ENCODE results near the gene WT1.

The WT1 gene

DNA sequence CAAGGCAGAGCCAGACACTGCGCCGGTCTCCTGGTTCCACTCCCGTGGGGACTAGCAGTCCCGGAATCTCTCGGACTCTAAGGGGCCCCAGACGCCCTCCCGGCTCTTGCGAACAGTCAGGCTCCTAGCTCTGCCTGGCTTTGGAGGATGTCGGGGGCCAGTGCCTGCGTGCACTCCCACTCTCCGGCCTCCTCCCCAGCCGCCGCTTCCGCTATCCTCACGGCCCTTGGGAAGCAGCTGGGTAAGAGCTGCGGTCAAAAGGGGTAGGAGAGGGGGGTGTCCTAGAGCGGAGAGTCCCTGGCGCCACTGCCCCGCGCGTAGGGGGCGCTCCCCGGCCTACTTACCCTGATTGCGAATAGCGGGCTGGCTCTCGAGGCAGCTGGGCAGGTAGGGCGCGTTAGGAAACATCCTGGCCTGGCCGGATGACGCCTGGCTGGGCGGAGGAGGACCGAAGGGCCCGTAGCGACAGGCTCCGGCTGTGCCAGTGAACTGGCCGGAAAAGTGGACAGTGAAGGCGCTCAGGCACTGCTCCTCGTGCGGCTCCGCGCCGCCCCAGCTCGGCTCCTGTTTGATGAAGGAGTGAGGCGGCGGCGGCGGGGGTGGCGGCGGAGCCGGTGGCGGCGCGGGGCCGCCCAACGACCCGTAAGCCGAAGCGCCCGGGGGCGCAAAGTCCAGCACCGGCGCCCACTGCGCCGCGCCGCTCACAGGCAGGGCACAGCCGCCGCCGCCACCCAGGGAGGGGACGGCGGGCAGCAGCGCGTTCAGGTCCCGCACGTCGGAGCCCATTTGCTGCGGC is 785 bp downstream of the WT1 start:
- Histone ChIP-seq H3K9me3 (ENCODE audit: severe bottlenecking) (peaks cover 35% of the 10 kb centered on the region), H3K27me3 (ENCODE audit: insufficient read depth, low read depth, severe bottlenecking) (peaks cover 97% of the 10 kb centered on the region), H3K4me3 (ENCODE audit: low read depth, low read length) (peak overlapping the region; percentile 13; the same call in 1 of the 2 replicates), H3K36me3 (no peaks in the 10 kb centered on the region), H3K27ac (no peak overlapping the region)
- no peak for TF ChIP-seq CTCF (IDR thresholded peaks at IDR 0.05; ENCODE audit: low read depth, low read length)
- no peak for DNase-seq

- no peaks in the 10 kb centered on the region for H3K36me3 ChIP-seq
- H3K27me3 ChIP-seq (ENCODE audit: insufficient read depth, low read depth, severe bottlenecking), result peaks cover 97% of the 10 kb centered on the region
- H3K4me3 ChIP-seq (ENCODE audit: low read depth, low read length), result no peak overlapping the region
- no peak for DNase-seq
- no peak overlapping the region for H3K27ac ChIP-seq
- TF ChIP-seq CTCF (IDR thresholded peaks at IDR 0.05; ENCODE audit: low read depth, low read length), result no peak
- peaks cover 35% of the 10 kb centered on the region for H3K9me3 ChIP-seq (ENCODE audit: severe bottlenecking)
These were observed 1.4 kb downstream of the WT1 start for GRCh38 chr11:32433914-32434355.

GRCh38 chr11:32433101-32433913 is 2.0 kb downstream of the WT1 start:
- Histone ChIP-seq H3K27ac (no peak overlapping the region), H3K36me3 (no peaks in the 10 kb centered on the region), H3K9me3 (ENCODE audit: severe bottlenecking) (peaks cover 36% of the 10 kb centered on the region), H3K27me3 (ENCODE audit: insufficient read depth, low read depth, severe bottlenecking) (peaks cover 97% of the 10 kb centered on the region), H3K4me3 (ENCODE audit: low read depth, low read length) (no peak overlapping the region)
- no peak for DNase-seq
- no peak for TF ChIP-seq CTCF (IDR thresholded peaks at IDR 0.05; ENCODE audit: low read depth, low read length)

- no peak overlapping the region for H3K4me3 ChIP-seq (ENCODE audit: low read depth, low read length)
- peaks cover 97% of the 10 kb centered on the region for H3K27me3 ChIP-seq (ENCODE audit: insufficient read depth, low read depth, severe bottlenecking)
- DNase-seq, result no peak
- peaks cover 39% of the 10 kb centered on the region for H3K9me3 ChIP-seq (ENCODE audit: severe bottlenecking)
- H3K36me3 ChIP-seq, result no peaks in the 10 kb centered on the region
- TF ChIP-seq CTCF (IDR thresholded peaks at IDR 0.05; ENCODE audit: low read depth, low read length), result no peak
- H3K27ac ChIP-seq, result no peak overlapping the region
These were observed 2.8 kb downstream of the WT1 start for GRCh38 chr11:32432565-32432964.

GRCh38 chr11:32430568-32431381 is 4.6 kb downstream of the WT1 start:
- no peak for DNase-seq
- TF ChIP-seq CTCF (IDR thresholded peaks at IDR 0.05; ENCODE audit: low read depth, low read length), result peak; percentile 34
- H3K36me3 ChIP-seq, result no peaks in the 10 kb centered on the region
- no peak overlapping the region for H3K4me3 ChIP-seq (ENCODE audit: low read depth, low read length)
- no peak overlapping the region for H3K27ac ChIP-seq
- H3K27me3 ChIP-seq (ENCODE audit: insufficient read depth, low read depth, severe bottlenecking), result peaks cover 97% of the 10 kb centered on the region
- H3K9me3 ChIP-seq (ENCODE audit: severe bottlenecking), result peaks cover 24% of the 10 kb centered on the region

Data from WERI-Rb-1 (cell line).